Measurements from ENCODE around the gene HAND1. TPM values are rescaled to one million over a fixed set of nuclear protein-coding genes. Genes with fewer than 3 reads are reported as not detected.

Gene HAND1
- total and polyA plus RNA-seq, 9 of the 15 experiments (the other 6 are each of a cell fraction or from before 2014, with no cell fraction given), result not detected

- in situ Hi-C loops (cut with MboI) (no loop called here), intact Hi-C loops (cut with micrococcal nuclease) (loop anchor here (5.0 kb wide), 1 partner anchor 249 kb away; no protein-coding TSS in a partner anchor)
- ATAC-seq (peak; percentile 65), DNase-seq (ENCODE audit: extremely low read depth in 1 of 4, low spot score in 3 of 4) (peak; percentile 50 to 62 (median 58)), FAIRE-seq (peak; percentile 23)
- Histone ChIP-seq H3K79me2 (ENCODE audit: control insufficient read depth, insufficient read depth, low read length) (peaks cover 39% of the 10 kb centered on the region), H4K20me1 (replicated peaks; ENCODE audit: control insufficient read depth, insufficient read depth, low read length) (peaks cover 13% of the 10 kb centered on the region), H3K36me3 (ENCODE audit: control insufficient read depth, insufficient read depth, low read length) (peaks cover 27% of the 10 kb centered on the region), H3K9me3 (replicated peaks; ENCODE audit: control insufficient read depth, insufficient read depth, low read depth, low read length) (no peaks in the 10 kb centered on the region), H3K9ac (ENCODE audit: insufficient read depth in 1 of 2, low read depth in 2 of 2, low read length in 2 of 2) (peak overlapping the region; percentile 65 to 92; a peak in 3 of 4 replicates), H3K4me2 (ENCODE audit: insufficient read depth, low read length) (peak overlapping the region; percentile 99), H3K27me3 (ENCODE audit: control insufficient read depth in 2 of 2, insufficient read depth in 2 of 2, low read length in 2 of 2) (no peaks in the 10 kb centered on the region), H3K4me3 (peak overlapping the region; percentile 60), H3K4me1 (replicated peaks in 1 of 2; ENCODE audit: control insufficient read depth in 2 of 2, insufficient read depth in 2 of 2, low read length in 2 of 2) (peaks cover 8 to 19% of the 10 kb centered on the region in 2 experiments; a peak in 4 of 5 replicates), H2AFZ (ENCODE audit: low read depth, low read length) (peak overlapping the region; percentile 75), H3K9me1 (ENCODE audit: control insufficient read depth, insufficient read depth, low read length) (no peaks in the 10 kb centered on the region), H3K27ac (ENCODE audit: extremely low read depth, low read depth, low read length) (peak overlapping the region; percentile 68; the same call in 2 of the 3 replicates)
- BruUV-seq (replicated peaks), result no TSS peak
- ChIA-PET POLR2A (interaction anchor here (0.5 to 1.2 kb wide), 2 partner anchors 26 to 172 kb away, joined by 3 to 4 read pairs; no protein-coding TSS in a partner anchor), CTCF (ENCODE audit: low intra/inter-chr PET ratio) (no interaction called here)
- WGBS (ENCODE audit: insufficient coverage, low coverage, missing lambda C conversion rate), result 2% methylated on average over 40 of the region's 87 CpGs
- TF ChIP-seq BRCA1 (IDR thresholded peaks at IDR 0.05), result no peak
- no peak for TF ChIP-seq BRCA1 (CRISPR knock-in tag; IDR thresholded peaks at IDR 0.05)
- TF ChIP-seq JUND (IDR thresholded peaks at IDR 0.05; ENCODE audit: borderline replicate concordance, low read depth, low read length), result no peak
- no peak for TF ChIP-seq JUND (tag; IDR thresholded peaks at IDR 0.05; ENCODE audit: borderline replicate concordance, low read depth, low read length)
- TF ChIP-seq ZNF512 (tag; IDR thresholded peaks at IDR 0.05), result no peak
- TF ChIP-seq ZBTB43 (CRISPR knock-in tag; IDR thresholded peaks at IDR 0.05), result no peak
- TF ChIP-seq EGR1 (conservative IDR thresholded peaks at IDR 0.05), result peak; percentile 58
- no peak for TF ChIP-seq RBM22 (IDR thresholded peaks at IDR 0.05; ENCODE audit: low read depth, low read length, poor library complexity, severe bottlenecking)
- no peak for TF ChIP-seq THRA (IDR thresholded peaks at IDR 0.05)
- peak; percentile 28; the same call in 1 of the 2 replicates for TF ChIP-seq CTBP1 (IDR thresholded peaks at IDR 0.05; ENCODE audit: borderline replicate concordance)
- no peak for TF ChIP-seq ZNF140 (CRISPR knock-in tag; IDR thresholded peaks at IDR 0.05)
- no peak for TF ChIP-seq ZZZ3 (IDR thresholded peaks at IDR 0.05)
- TF ChIP-seq ETV6 (IDR thresholded peaks at IDR 0.05; ENCODE audit: borderline replicate concordance in 1 of 2, low read depth in 2 of 2, low read length in 1 of 2), result no peak
- TF ChIP-seq ETV6 (CRISPR knock-in tag; IDR thresholded peaks at IDR 0.05; ENCODE audit: borderline replicate concordance), result no peak
- TF ChIP-seq THAP7 (CRISPR knock-in tag; IDR thresholded peaks at IDR 0.05), result no peak
- TF ChIP-seq ZBTB7A (IDR thresholded peaks at IDR 0.05; ENCODE audit: borderline replicate concordance, control insufficient read depth, low read depth, low read length), result peak; percentile 53; the same call in 1 of the 2 replicates
Measured at GRCh38 chr5:154446195-154447088, 31.6 kb downstream of the HAND1 start.
